IMR-90 (cell line): ENCODE data around the gene CARF. TPM values are rescaled to one million over a fixed set of nuclear protein-coding genes. Genes with fewer than 3 reads are reported as not detected.
A peak's percentile ranks its signal among the peaks of the same experiment; 100 is the strongest.
"Not testable (repeated sequence)": the region's sequence is repeated elsewhere in the genome, so short reads cannot be mapped to it uniquely, and the experiment has no call there.

Source experiments
- ATAC-seq: fragments of 200-7000 bp; cut with Tn5 transposase; 2 replicates; pipeline ENCODE4 v1.9.1; 2020; ENCODE audit warnings: low read depth, mild to moderate bottlenecking, moderate library complexity
- BruUV-seq: library from RNA; stranded (reverse); fragments of 400-500 nt; replicated peaks from 2 replicates; lab custom pipeline; 2021; lab: Mats Ljungman, UMichigan
- CTCF ChIA-PET: fragments of 300-600 bp; formaldehyde crosslinking; extraction: SDS; loops from one replicate; lab custom pipeline; 2021; ENCODE audit warnings: antibody characterized with exemption; lab: Yijun Ruan, JAX
- POLR2A ChIA-PET: fragments of 300-600 bp; sonication (Branson Sonifier 250); formaldehyde crosslinking; loops from one replicate; lab custom pipeline; 2022; ENCODE audit warnings: antibody characterized with exemption; ENCODE audit not compliant: unreplicated experiment; lab: Charles Lee
- DNase-seq: peaks from one replicate; pipeline ENCODE4 v3.0.0; 2013
- H2AFZ ChIP-seq: replicated peaks from 2 replicates; pipeline ENCODE3; 2013; ENCODE audit warnings: low read length, mild to moderate bottlenecking; ENCODE audit not compliant: poor library complexity
- H2AK5ac ChIP-seq: 2 replicates; pipeline ENCODE4 v1.6.1; 2013; ENCODE audit warnings: low read depth, low read length, inconsistent platforms
- H2AK9ac ChIP-seq: replicated peaks from 2 replicates; pipeline ENCODE3; 2013; ENCODE audit warnings: mild to moderate bottlenecking, low read depth, low read length, moderate library complexity; ENCODE audit not compliant: poor library complexity
- H2BK120ac ChIP-seq: 2 replicates; pipeline ENCODE4 v1.6.1; 2013; ENCODE audit warnings: low read depth, low read length, inconsistent platforms
- H2BK15ac ChIP-seq: 3 replicates; pipeline ENCODE4 v1.6.1; 2013; ENCODE audit warnings: low read depth, low read length, inconsistent platforms
- H2BK20ac ChIP-seq: 2 replicates; pipeline ENCODE4 v1.6.1; 2013; ENCODE audit warnings: low read depth, mild to moderate bottlenecking, inconsistent platforms, low read length, moderate library complexity
- H2BK5ac ChIP-seq: 2 replicates; pipeline ENCODE4 v1.6.1; 2013; ENCODE audit warnings: mild to moderate bottlenecking, low read depth, low read length, inconsistent platforms; ENCODE audit not compliant: poor library complexity, severe bottlenecking
- H3K14ac ChIP-seq: replicated peaks from 2 replicates; pipeline ENCODE4 v1.6.1; 2013; ENCODE audit warnings: low read depth, low read length, inconsistent platforms
- H3K18ac ChIP-seq: 2 replicates; pipeline ENCODE4 v1.6.1; 2013; ENCODE audit warnings: low read depth, low read length, control low read depth
- H3K23ac ChIP-seq: 2 replicates; pipeline ENCODE4 v1.6.1; 2013; ENCODE audit warnings: low read depth, low read length, inconsistent platforms
- H3K27ac ChIP-seq: 2 replicates; pipeline ENCODE4 v1.5.1; 2013; ENCODE audit warnings: mild to moderate bottlenecking, control low read depth, low read length; ENCODE audit not compliant: insufficient read depth
- H3K27me3 ChIP-seq: 2 replicates; pipeline ENCODE4 v1.6.1; 2013; ENCODE audit warnings: low read length; ENCODE audit not compliant: control insufficient read depth, insufficient read depth
- H3K36me3 ChIP-seq: 2 replicates; pipeline ENCODE4 v1.6.1; 2013; ENCODE audit warnings: low read length, mixed read lengths; ENCODE audit not compliant: control insufficient read depth, insufficient read depth
- H3K4ac ChIP-seq: 2 replicates; pipeline ENCODE4 v1.6.1; 2013; ENCODE audit warnings: low read depth, low read length, inconsistent platforms
- H3K4me1 ChIP-seq: 2 replicates; pipeline ENCODE4 v1.6.1; 2013; ENCODE audit warnings: low read length, mixed read lengths; ENCODE audit not compliant: control insufficient read depth, insufficient read depth
- H3K4me2 ChIP-seq: 2 replicates; pipeline ENCODE4 v1.6.1; 2013; ENCODE audit warnings: low read depth, mild to moderate bottlenecking, control low read depth, low read length, moderate library complexity
- H3K4me3 ChIP-seq: 2 replicates; pipeline ENCODE4 v1.5.1; 2013; ENCODE audit warnings: low read depth, mild to moderate bottlenecking, control low read depth, low read length, moderate library complexity; ENCODE audit not compliant: insufficient read depth
- H3K56ac ChIP-seq: 2 replicates; pipeline ENCODE4 v1.6.1; 2013; ENCODE audit warnings: low read length, inconsistent platforms; ENCODE audit not compliant: insufficient read depth; ENCODE audit errors: extremely low read depth
- H3K79me1 ChIP-seq, 2 experiments: 2 replicates each; pipeline ENCODE4 v1.6.1; 2013; ENCODE audit warnings: low read length in 2 of 2, inconsistent platforms in 1 of 2, low read depth in 1 of 2
- H3K9ac ChIP-seq: 2 replicates; pipeline ENCODE4 v1.6.1; 2013; ENCODE audit warnings: low read depth, low read length, control low read depth
- H3K9me1 ChIP-seq: 2 replicates; pipeline ENCODE4 v1.6.1; 2013; ENCODE audit warnings: low read length, inconsistent platforms; ENCODE audit not compliant: insufficient read depth
- H3K9me3 ChIP-seq: 2 replicates; pipeline ENCODE4 v1.6.1; 2013; ENCODE audit warnings: low read length; ENCODE audit not compliant: control insufficient read depth, insufficient read depth
- H4K20me1 ChIP-seq: 2 replicates; pipeline ENCODE4 v1.6.1; 2013; ENCODE audit warnings: low read length, inconsistent platforms; ENCODE audit not compliant: insufficient read depth
- H4K5ac ChIP-seq: 2 replicates; pipeline ENCODE4 v1.6.1; 2013; ENCODE audit warnings: mild to moderate bottlenecking, low read depth, low read length, control low read depth
- H4K8ac ChIP-seq, 2 experiments: 2 replicates each; pipeline ENCODE4 v1.6.1; 2013; ENCODE audit warnings: low read depth in 2 of 2, low read length in 2 of 2, control low read depth in 1 of 2, inconsistent platforms in 1 of 2
- H4K91ac ChIP-seq: 2 replicates; pipeline ENCODE4 v1.6.1; 2013; ENCODE audit warnings: low read depth, low read length, inconsistent platforms; ENCODE audit not compliant: insufficient read depth
- CEBPB ChIP-seq: IDR thresholded peaks from 2 replicates; pipeline ENCODE4 v1.6.1; 2012; ENCODE audit warnings: low read depth, low read length, improper control_type of control experiment
- CHD1 ChIP-seq: IDR thresholded peaks from 2 replicates; pipeline ENCODE4 v1.6.1; 2012; ENCODE audit warnings: low read depth, low read length, improper control_type of control experiment
- WGBS, 2 experiments: methylation state at CpG; one replicate each; pipeline versions ENCODE4 v1.1.5 to v1.1.7; 2013; ENCODE audit warnings: missing lambda C conversion rate in 2 of 2; ENCODE audit not compliant: insufficient read length in 1 of 2; ENCODE audit errors: extremely low coverage in 2 of 2; 5-methylcytosine and 5-hydroxymethylcytosine counted together
- dilution Hi-C: fragments of 300-500 bp; cut with HindIII; formaldehyde crosslinking; loops from one replicate; pipeline ENCODE4 v1.14.3; 2018; ENCODE audit warnings: low sequenced_read_pairs; ENCODE audit not compliant: unreplicated experiment
- in situ Hi-C: fragments of 300-500 bp; cut with MboI; formaldehyde crosslinking; loops from 3 replicates; pipeline ENCODE4 v1.14.3; 2019; ENCODE audit warnings: low sequenced_read_pairs, inconsistent platforms, mixed read lengths
- intact Hi-C: fragments of 100-400 bp; cut with micrococcal nuclease; formaldehyde crosslinking; loops from 2 replicates; pipeline ENCODE4 v1.10.0; 2022
- polyA plus RNA-seq, 3 experiments: library from polyadenylated mRNA; depleted of rRNA; stranded (reverse); fragments of >200 nt; gene quantifications; 2 replicates each; pipeline ENCODE4 v1.2.3, GENCODE V29; 2012; ENCODE audit warnings: low replicate concordance in 1 of 3
- total RNA-seq: library from RNA; depleted of rRNA; stranded (reverse); fragments of >200 nt; gene quantifications from 2 replicates; pipeline ENCODE4 v1.2.3, GENCODE V29; 2012

Gene CARF
- total and polyA plus RNA-seq, 2 of the 4 experiments (the other 2 are of a cell fraction) = 2.4 to 5.6 TPM

GRCh38 chr2:202945497-202945896 is 33.4 kb downstream of the CARF start:
- Histone ChIP-seq H3K4ac (no peak overlapping the region), H3K9me1 (no peaks in the 10 kb centered on the region), H2BK5ac (peak overlapping the region; percentile 96), H2AFZ (no peak overlapping the region), H3K36me3 (no peaks in the 10 kb centered on the region), H3K9ac (no peak overlapping the region), H2BK20ac (peak overlapping the region; percentile 44; the same call in 1 of the 2 replicates), H3K9me3 (peaks cover 3% of the 10 kb centered on the region; the same call in 1 of the 2 replicates), H2AK9ac (no peak overlapping the region), H3K18ac (peak overlapping the region; percentile 41; the same call in 1 of the 2 replicates), H2BK15ac (peak overlapping the region; percentile 79; the same call in 2 of the 3 replicates), H4K8ac (peak overlapping the region; percentile 28 to 52; a peak in 1 of 4 replicates), H3K27ac (no peak overlapping the region), H4K20me1 (no peaks in the 10 kb centered on the region), H3K79me1 (no peaks in the 10 kb centered on the region), H2BK120ac (peak overlapping the region; percentile 45; the same call in 1 of the 2 replicates), H3K14ac (no peak overlapping the region), H4K91ac (no peak overlapping the region), H2AK5ac (0 out of 2 replicates have a peak overlapping the region, but pooled peaks have one; percentile 28), H3K4me2 (no peak overlapping the region), H3K4me3 (no peak overlapping the region), H3K27me3 (no peaks in the 10 kb centered on the region), H4K5ac (peak overlapping the region; percentile 43; the same call in 1 of the 2 replicates), H3K56ac (no peak overlapping the region), H3K23ac (no peak overlapping the region), H3K4me1 (no peaks in the 10 kb centered on the region; the same call in 1 of the 2 replicates)
- ATAC-seq (no peak), DNase-seq (no peak)
- WGBS, 2 experiments = no CpG with 5 or more reads among the region's 2 CpGs
- POLR2A ChIA-PET = no interaction called here
- dilution Hi-C loops = no loop called here
- CTCF ChIA-PET = no interaction called here
- in situ Hi-C loops = no loop called here
- TF ChIP-seq CHD1 = no peak
- TF ChIP-seq CEBPB = no peak
- BruUV-seq = no TSS peak
- intact Hi-C loops = no loop called here

- POLR2A ChIA-PET, H2BK20ac ChIP-seq, H3K27me3 ChIP-seq, H3K4ac ChIP-seq, H3K18ac ChIP-seq, H3K4me2 ChIP-seq, H4K91ac ChIP-seq, H3K4me3 ChIP-seq, H2BK15ac ChIP-seq, H4K5ac ChIP-seq, in situ Hi-C loops, CTCF ChIA-PET, H3K27ac ChIP-seq, intact Hi-C loops, ATAC-seq, H2AK9ac ChIP-seq, H3K4me1 ChIP-seq, H3K9me3 ChIP-seq, H3K56ac ChIP-seq, H4K8ac ChIP-seq, H3K14ac ChIP-seq, H2AFZ ChIP-seq, H2BK5ac ChIP-seq, H2BK120ac ChIP-seq, dilution Hi-C loops, H3K36me3 ChIP-seq, H4K20me1 ChIP-seq, H2AK5ac ChIP-seq, H3K23ac ChIP-seq, H3K9ac ChIP-seq, H3K9me1 ChIP-seq, DNase-seq, H3K79me1 ChIP-seq, BruUV-seq: not testable (repeated sequence)
- no CpG with 5 or more reads among the region's 3 CpGs for WGBS, 2 experiments
These were observed 37.3 kb downstream of the CARF start for GRCh38 chr2:202949333-202949732.
